Epithelial cell of proximal tubule (primary cell): ENCODE data around the gene ICAM4. TPM values are rescaled to one million over a fixed set of nuclear protein-coding genes. Genes with fewer than 3 reads are reported as not detected.
"Not testable (repeated sequence)": the region's sequence is repeated elsewhere in the genome, so short reads cannot be mapped to it uniquely, and the experiment has no call there.

Source experiments
- DNase-seq: peaks from one replicate; pipeline ENCODE4 v3.0.0-alpha.2; 2011; ENCODE audit warnings: low read depth
- H3K4me3 ChIP-seq: 2 replicates; pipeline ENCODE4 v1.5.1; 2011; ENCODE audit warnings: low read depth, mild to moderate bottlenecking, low read length
- total RNA-seq: library from RNA; depleted of rRNA; stranded (reverse); fragments of >200 nt; gene quantifications from 2 replicates; pipeline ENCODE4 v1.2.3, GENCODE V29; 2015
- TF ChIP-seq, protein P1 (sequence below): conservative IDR thresholded peaks from 2 replicates; pipeline ENCODE4 v1.5.1; 2012; ENCODE audit warnings: low read depth, mild to moderate bottlenecking, low read length

ICAM4 gene
- total RNA-seq, 1 donor from 2014 or later = not detected

- peak; percentile 56 for DNase-seq
- TF ChIP-seq, protein P1, sequence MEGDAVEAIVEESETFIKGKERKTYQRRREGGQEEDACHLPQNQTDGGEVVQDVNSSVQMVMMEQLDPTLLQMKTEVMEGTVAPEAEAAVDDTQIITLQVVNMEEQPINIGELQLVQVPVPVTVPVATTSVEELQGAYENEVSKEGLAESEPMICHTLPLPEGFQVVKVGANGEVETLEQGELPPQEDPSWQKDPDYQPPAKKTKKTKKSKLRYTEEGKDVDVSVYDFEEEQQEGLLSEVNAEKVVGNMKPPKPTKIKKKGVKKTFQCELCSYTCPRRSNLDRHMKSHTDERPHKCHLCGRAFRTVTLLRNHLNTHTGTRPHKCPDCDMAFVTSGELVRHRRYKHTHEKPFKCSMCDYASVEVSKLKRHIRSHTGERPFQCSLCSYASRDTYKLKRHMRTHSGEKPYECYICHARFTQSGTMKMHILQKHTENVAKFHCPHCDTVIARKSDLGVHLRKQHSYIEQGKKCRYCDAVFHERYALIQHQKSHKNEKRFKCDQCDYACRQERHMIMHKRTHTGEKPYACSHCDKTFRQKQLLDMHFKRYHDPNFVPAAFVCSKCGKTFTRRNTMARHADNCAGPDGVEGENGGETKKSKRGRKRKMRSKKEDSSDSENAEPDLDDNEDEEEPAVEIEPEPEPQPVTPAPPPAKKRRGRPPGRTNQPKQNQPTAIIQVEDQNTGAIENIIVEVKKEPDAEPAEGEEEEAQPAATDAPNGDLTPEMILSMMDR = no peak
- H3K4me3 ChIP-seq = peak within 1 kb of the TSS; percentile 92
These were observed 46.4 kb downstream of the ICAM4 start, which contains the start of gene RAVER1 for GRCh38 chr19:10332965-10333757. TSS of gene RAVER1 (minus strand) at chr19:10333529. CDS start at chr19:10333507, 22 bp downstream.

DNA sequence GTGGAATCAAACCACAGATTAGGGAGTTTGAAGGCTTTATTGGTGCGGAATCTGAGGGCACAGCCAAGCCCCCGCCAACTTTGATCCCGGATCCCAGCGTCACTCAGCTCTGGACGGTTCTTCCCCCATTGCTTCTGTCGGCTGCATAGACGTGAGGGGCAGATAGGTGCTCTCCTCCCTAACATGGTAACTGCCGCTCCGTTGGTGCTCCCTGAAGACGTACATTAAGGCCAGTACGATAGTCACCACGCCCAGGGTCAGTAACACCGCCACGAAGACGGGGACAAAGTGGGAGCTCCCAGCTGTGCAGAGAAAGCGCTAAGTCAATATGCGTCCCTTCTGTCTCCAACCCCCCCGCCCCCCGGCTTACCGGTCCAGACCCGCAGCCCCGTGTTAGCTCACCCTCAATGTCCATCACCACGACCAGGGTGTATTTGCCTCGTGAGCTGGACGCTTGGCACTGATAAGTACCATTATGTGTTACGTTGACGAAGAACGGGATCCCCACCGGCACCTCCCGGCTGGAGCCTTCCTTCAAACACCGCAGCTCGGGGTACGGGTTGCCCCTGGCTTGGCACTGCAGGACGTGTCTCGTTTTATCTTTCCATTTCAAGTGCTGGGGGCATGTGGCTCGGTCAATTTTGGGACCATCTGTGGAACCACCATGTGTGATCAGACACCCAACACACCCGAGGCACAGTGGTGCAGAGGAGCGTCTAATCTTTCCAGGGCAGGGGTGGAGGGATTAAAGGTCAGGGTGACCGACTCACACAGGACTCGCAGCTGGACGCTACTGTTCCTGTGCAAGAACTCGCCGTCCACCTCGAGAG is 47.2 kb downstream of the ICAM4 start:
- peak overlapping the region; percentile 92 for H3K4me3 ChIP-seq
- TF ChIP-seq, protein P1 = no peak
- no peak for DNase-seq

DNA sequence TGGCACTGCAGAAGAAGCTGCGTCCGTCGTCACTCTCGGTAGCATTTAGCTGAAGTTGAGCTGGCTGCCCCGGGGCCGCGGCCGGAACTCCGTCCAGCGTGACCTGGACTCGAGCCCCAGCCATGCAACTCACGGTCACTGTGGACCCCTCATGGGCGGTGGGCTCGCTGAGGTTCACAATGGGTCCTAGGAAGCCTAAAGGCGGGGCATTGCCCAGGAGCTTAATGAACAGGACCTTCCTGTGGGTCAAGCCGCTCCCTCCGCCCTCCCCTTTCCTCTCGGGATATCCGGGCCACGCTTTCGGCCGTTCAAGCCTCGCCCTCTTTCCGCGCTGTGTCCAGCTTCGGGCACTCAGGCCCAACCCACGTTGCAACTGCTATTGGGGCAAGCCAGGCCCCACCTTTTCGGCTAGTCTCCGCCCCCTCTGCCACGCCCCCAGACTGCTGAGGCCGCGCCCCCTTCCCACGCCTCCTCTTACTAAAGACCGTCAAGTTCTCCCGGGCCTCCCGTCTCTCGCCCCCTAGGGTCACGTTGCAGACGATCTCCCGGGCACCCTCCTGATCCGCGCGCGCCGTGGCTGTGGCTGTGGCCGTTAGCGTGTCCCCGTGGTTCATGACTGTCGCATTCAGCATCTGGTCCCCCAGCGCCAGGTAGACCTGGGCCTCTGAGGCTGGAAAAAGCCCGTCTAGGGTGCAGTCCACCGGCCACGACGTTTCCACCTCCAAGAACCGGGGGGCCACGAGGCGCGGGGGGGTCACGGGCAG is 48.0 kb downstream of the ICAM4 start:
- TF ChIP-seq, protein P1 = peak; percentile 17
- H3K4me3 ChIP-seq = peak overlapping the region; percentile 92
- peak; percentile 53 for DNase-seq

DNA sequence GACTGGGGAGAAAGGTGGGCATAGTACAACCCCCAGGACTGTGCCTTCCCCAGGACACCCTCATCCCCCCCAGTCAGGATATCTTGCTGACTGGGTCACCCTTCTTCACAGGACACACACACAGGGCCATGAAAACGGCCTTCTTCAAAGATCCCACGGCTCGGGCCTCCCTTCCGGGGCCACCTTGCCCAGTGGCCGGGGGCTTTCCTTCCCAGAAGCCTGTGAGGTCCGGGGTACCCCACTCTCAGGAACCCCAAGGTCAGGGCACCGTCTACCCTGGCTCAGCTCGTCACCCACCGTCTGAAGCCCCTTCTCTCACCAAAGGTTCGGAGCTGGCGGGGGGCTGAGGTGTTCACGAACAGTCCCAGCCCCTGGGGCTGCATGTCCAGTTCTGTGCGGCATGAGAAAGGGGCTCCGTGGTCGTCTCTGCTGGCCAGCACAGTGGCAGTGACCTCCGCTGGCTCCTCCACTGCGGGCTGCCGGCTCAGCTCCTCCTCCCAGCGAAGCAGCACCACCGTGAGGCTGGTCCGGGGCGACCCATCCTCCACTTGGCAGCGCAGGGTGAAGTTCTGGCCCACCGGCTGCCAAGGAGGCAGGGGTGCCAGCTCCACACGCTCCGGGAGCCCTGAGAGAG is 48.7 kb downstream of the ICAM4 start:
- DNase-seq = no peak
- TF ChIP-seq, protein P1 = no peak
- H3K4me3 ChIP-seq = no peak overlapping the region

- not testable (repeated sequence) for H3K4me3 ChIP-seq, DNase-seq
These were observed 50.0 kb downstream of the ICAM4 start for GRCh38 chr19:10336725-10337124.

Other genes starting within 250 kb of the ICAM4 start
- gene SHFL, start 200.6 kb upstream of the ICAM4 start, total RNA-seq = 10.3 and 28.7 TPM in 2 replicates
- 0.22 and 0.23 TPM in 2 replicates for gene ANGPTL6, start 184.3 kb upstream of the ICAM4 start, total RNA-seq
- 38.1 and 59.6 TPM in 2 replicates for gene PPAN, start 180.6 kb upstream of the ICAM4 start, total RNA-seq
- gene P2RY11, start 175.3 kb upstream of the ICAM4 start, total RNA-seq = 2.0 and 4.5 TPM in 2 replicates
- gene EIF3G, start 167.1 kb upstream of the ICAM4 start, total RNA-seq = 229 and 283 TPM in 2 replicates
- gene DNMT1, start 92.0 kb upstream of the ICAM4 start, total RNA-seq = 154 and 198 TPM in 2 replicates
- 2.5 and 3.0 TPM in 2 replicates for gene S1PR2, start 55.6 kb upstream of the ICAM4 start, total RNA-seq
- 104 and 156 TPM in 2 replicates for gene MRPL4, start 34.7 kb upstream of the ICAM4 start, total RNA-seq
- 17.1 and 36.3 TPM in 2 replicates for gene ICAM1, start 15.8 kb upstream of the ICAM4 start, total RNA-seq
- 0.14 TPM in 1 of 2 replicates, not detected in the other for gene ICAM5, start 3.0 kb downstream of the ICAM4 start, total RNA-seq
- gene ZGLP1, start 22.9 kb downstream of the ICAM4 start, total RNA-seq = 0.35 and 2.4 TPM in 2 replicates
- 48.2 and 57.6 TPM in 2 replicates for gene FDX2, start 29.1 kb downstream of the ICAM4 start, total RNA-seq
- gene RAVER1, start 46.6 kb downstream of the ICAM4 start, total RNA-seq = 29.5 and 34.1 TPM in 2 replicates
- gene ICAM3, start 52.7 kb downstream of the ICAM4 start, total RNA-seq = 3.4 and 3.8 TPM in 2 replicates
- 95.4 and 103 TPM in 2 replicates for gene TYK2, start 93.6 kb downstream of the ICAM4 start, total RNA-seq
- gene CDC37, start 116.6 kb downstream of the ICAM4 start, total RNA-seq = 155 and 262 TPM in 2 replicates
- 0.40 and 2.0 TPM in 2 replicates for gene PDE4A, start 133.6 kb downstream of the ICAM4 start, total RNA-seq
- 41.2 and 76.0 TPM in 2 replicates for gene KEAP1, start 216.4 kb downstream of the ICAM4 start, total RNA-seq
- gene S1PR5, start 230.5 kb downstream of the ICAM4 start, total RNA-seq = not detected in 2 replicates